ENCODE results near the gene C17orf107. TPM values are rescaled to one million over a fixed set of nuclear protein-coding genes. Genes with fewer than 3 reads are reported as not detected.

Gene C17orf107
- total and polyA plus RNA-seq, 2 of the 13 experiments (the other 11 are each of a cell fraction or from before 2014, with no cell fraction given) = 0.20 to 0.59 TPM

GRCh38 chr17:4949321-4950074 is 50.2 kb downstream of the C17orf107 start (continued):
- TF ChIP-seq TEAD3 (CRISPR knock-in tag; optimal IDR thresholded peaks at IDR 0.05; ENCODE audit: borderline replicate concordance) = peak; percentile 31
- no peak for TF ChIP-seq ZBTB40 (IDR thresholded peaks at IDR 0.05)
- peak; percentile 57; the same call in 1 of the 2 replicates for TF ChIP-seq ZBTB40 (CRISPR knock-in tag; IDR thresholded peaks at IDR 0.05)
- no peak for TF ChIP-seq ZIK1 (CRISPR knock-in tag; IDR thresholded peaks at IDR 0.05; ENCODE audit: borderline replicate concordance, low read depth)
- peak; percentile 71; the same call in 1 of the 2 replicates for TF ChIP-seq ATF3 (CRISPR knock-in tag; IDR thresholded peaks at IDR 0.05)
- TF ChIP-seq TBX3 (IDR thresholded peaks at IDR 0.05; ENCODE audit: borderline replicate concordance) = 0 out of 2 replicates have a peak, but pooled peaks have one; percentile 19
- no peak for TF ChIP-seq ZNF432 (CRISPR knock-in tag; IDR thresholded peaks at IDR 0.05; ENCODE audit: borderline replicate concordance)
- TF ChIP-seq ZNF275 (CRISPR knock-in tag; IDR thresholded peaks at IDR 0.05; ENCODE audit: borderline replicate concordance) = 0 out of 2 replicates have a peak, but pooled peaks have one; percentile 58
- TF ChIP-seq ZNF430 (CRISPR knock-in tag; IDR thresholded peaks at IDR 0.05) = peak; percentile 79
- TF ChIP-seq ZNF33A (CRISPR knock-in tag; IDR thresholded peaks at IDR 0.05; ENCODE audit: borderline replicate concordance) = 0 out of 2 replicates have a peak, but pooled peaks have one; percentile 9
- TF ChIP-seq ATF4 (CRISPR knock-in tag; IDR thresholded peaks at IDR 0.05) = peak in 1 of 2 experiments; percentile 59; a peak in 1 of 4 replicates
- TF ChIP-seq KLF6 (CRISPR knock-in tag; IDR thresholded peaks at IDR 0.05) = peak; percentile 78; the same call in 1 of the 2 replicates
- TF ChIP-seq HOXA3 (CRISPR knock-in tag; IDR thresholded peaks at IDR 0.05) = peak; percentile 26
- no peak for TF ChIP-seq FOXA1 (IDR thresholded peaks at IDR 0.05)
- TF ChIP-seq FOXA1 (CRISPR knock-in tag; IDR thresholded peaks at IDR 0.05) = no peak
- TF ChIP-seq ZNF878 (CRISPR knock-in tag; IDR thresholded peaks at IDR 0.05) = peak; percentile 59; the same call in 1 of the 2 replicates
- 0 out of 2 replicates have a peak, but pooled peaks have one; percentile 13 for TF ChIP-seq ZFX (CRISPR knock-in tag; IDR thresholded peaks at IDR 0.05; ENCODE audit: low read depth)
- peak; percentile 76; the same call in 1 of the 2 replicates for TF ChIP-seq GABPB1 (CRISPR knock-in tag; IDR thresholded peaks at IDR 0.05)

All from HepG2 (cell line).